ENCODE data around the gene NCCRP1.

- TF ChIP-seq CTCF (IDR thresholded peaks at IDR 0.05; ENCODE audit: poor library complexity) = no peak
- TF ChIP-seq EZH2phosphoT487 (IDR thresholded peaks at IDR 0.05; ENCODE audit: low read depth, severe bottlenecking, unreplicated experiment) = no peak
These were observed 2.3 kb downstream of the NCCRP1 start for GRCh38 chr19:39199025-39199424.

All from hepatocyte (in vitro differentiated cells).